Right cardiac atrium (tissue), 5 donors: ENCODE data around the gene PEF1. TPM values are rescaled to one million over a fixed set of nuclear protein-coding genes. Genes with fewer than 3 reads are reported as not detected.

Source experiments
- ATAC-seq, 2 donors: fragments of 200-7000 bp; cut with Tn5 transposase; one replicate each; pipeline versions ENCODE4 v1.8.0 to v1.9.1; 2020; ENCODE audit warnings: moderate library complexity in 2 of 2, mild to moderate bottlenecking in 1 of 2
- DNase-seq, 3 donors: peaks; one replicate each; pipeline ENCODE4 v3.0.0-alpha.2; 2020
- H3K27ac ChIP-seq: one replicate; pipeline ENCODE4 v1.5.1; 2013; ENCODE audit warnings: mild to moderate bottlenecking, low read length, control low read depth, moderate library complexity
- H3K27me3 ChIP-seq: one replicate; pipeline ENCODE4 v1.6.1; 2013; ENCODE audit not compliant: control insufficient read depth, insufficient read depth
- H3K4me1 ChIP-seq: one replicate; pipeline ENCODE4 v1.6.1; 2013; ENCODE audit warnings: low read length; ENCODE audit not compliant: control insufficient read depth, insufficient read depth
- H3K4me3 ChIP-seq: one replicate; pipeline ENCODE4 v1.5.1; 2013; ENCODE audit warnings: low read length, control low read depth
- H3K9me3 ChIP-seq: one replicate; pipeline ENCODE4 v1.6.1; 2013; ENCODE audit warnings: low read length; ENCODE audit not compliant: control insufficient read depth
- WGBS: extraction: QIAGEN DNeasy Blood & Tissue Kit; methylation state at CpG from one replicate; pipeline ENCODE4 v1.1.7; 2013; 5-methylcytosine and 5-hydroxymethylcytosine counted together
- intact Hi-C, 4 donors: fragments of 100-400 bp; cut with DNase I; formaldehyde crosslinking; loops; one replicate each; pipeline versions ENCODE4 v1.11.0 to v1.14.0; 2022 to 2023
- polyA plus RNA-seq: library from polyadenylated mRNA; stranded (reverse); fragments of 200-250 nt; gene quantifications from one replicate; pipeline ENCODE4 v1.2.3, GENCODE V29; 2013
- total RNA-seq, 4 donors: library from RNA; stranded (reverse); fragmentation: NEBNext Ultra II Directional; extraction: Animal tissue kit (Norgen Biotek cat#: 25700); gene quantifications; one replicate each; pipeline ENCODE4 v1.2.1, GENCODE V29; 2021
- donor health status: healthy with polysubstance abuse.
- donor health status: DM: no; HTN: yes; CAD: no.
- donor health status: DM: no; HTN: no; CAD: no.
- donor health status: DM: no; HTN: yes; CAD: no; lungs with severe emphysema.
- donor health status: DM: yes; HTN: yes; CAD: no.

PEF1 gene
- total and polyA plus RNA-seq, 5 donors = 38.6 to 47.7 (median 42.5) TPM

GRCh38 chr1:31628931-31629556, 15.6 kb downstream of the PEF1 start:
- Histone ChIP-seq H3K9me3 (no peaks in the 10 kb centered on the region), H3K27ac (peak overlapping the region; percentile 86), H3K4me3 (no peak overlapping the region), H3K27me3 (no peaks in the 10 kb centered on the region), H3K4me1 (peaks cover 9% of the 10 kb centered on the region)
- intact Hi-C loops = no loop called here
- ATAC-seq = no peak
- DNase-seq = no peak
- WGBS = 69% methylated on average over 6 of the region's 6 CpGs

GRCh38 chr1:31627930-31628559, 16.6 kb downstream of the PEF1 start:
- no peaks in the 10 kb centered on the region for H3K27me3 ChIP-seq
- WGBS = 54% methylated on average over 11 of the region's 11 CpGs
- no peak overlapping the region for H3K4me3 ChIP-seq
- H3K4me1 ChIP-seq = peaks cover 9% of the 10 kb centered on the region
- DNase-seq (peak; percentile 64 to 85 (median 84)), ATAC-seq (peak; percentile 74 to 85)
- peak overlapping the region; percentile 86 for H3K27ac ChIP-seq
- H3K9me3 ChIP-seq = no peaks in the 10 kb centered on the region
- intact Hi-C loops = no loop called here

- DNase-seq = peak; percentile 74 to 88 (median 86)
- H3K4me3 ChIP-seq = no peak overlapping the region
- 38% methylated on average over 13 of the region's 13 CpGs for WGBS
- H3K27me3 ChIP-seq = no peaks in the 10 kb centered on the region
- intact Hi-C loops = no loop called here
- no peaks in the 10 kb centered on the region for H3K9me3 ChIP-seq
- peak overlapping the region; percentile 86 for H3K27ac ChIP-seq
- H3K4me1 ChIP-seq = peaks cover 9% of the 10 kb centered on the region
- ATAC-seq = peak; percentile 73 to 75
Measured at GRCh38 chr1:31627301-31627929, 17.3 kb downstream of the PEF1 start.

- 55% methylated on average over 23 of the region's 23 CpGs for WGBS
- Histone ChIP-seq H3K4me3 (no peak overlapping the region), H3K27ac (peak overlapping the region; percentile 86), H3K4me1 (peaks cover 12% of the 10 kb centered on the region), H3K27me3 (no peaks in the 10 kb centered on the region), H3K9me3 (no peaks in the 10 kb centered on the region)
- ATAC-seq (peak; percentile 0 to 8), DNase-seq (peak in 2 of 3 donors; percentile 42 to 72)
- intact Hi-C loops = no loop called here
Measured at GRCh38 chr1:31626223-31627207, 18.2 kb downstream of the PEF1 start.

GRCh38 chr1:31625561-31626222, 19.0 kb downstream of the PEF1 start:
- 85% methylated on average over 4 of the region's 4 CpGs for WGBS
- no peak for DNase-seq
- Histone ChIP-seq H3K27ac (peak overlapping the region; percentile 86), H3K4me1 (peaks cover 12% of the 10 kb centered on the region), H3K9me3 (no peaks in the 10 kb centered on the region), H3K27me3 (no peaks in the 10 kb centered on the region), H3K4me3 (no peak overlapping the region)
- no peak for ATAC-seq
- intact Hi-C loops = no loop called here

GRCh38 chr1:31624731-31625514, 19.8 kb downstream of the PEF1 start:
- H3K27ac ChIP-seq = no peak overlapping the region
- intact Hi-C loops = no loop called here

GRCh38 chr1:31624309-31624708, 20.4 kb downstream of the PEF1 start:
- H3K4me1 ChIP-seq = peaks cover 12% of the 10 kb centered on the region
- DNase-seq (no peak), ATAC-seq (no peak)
- H3K9me3 ChIP-seq = no peaks in the 10 kb centered on the region
- 61% methylated on average over 5 of the region's 5 CpGs for WGBS
- H3K27me3 ChIP-seq = no peaks in the 10 kb centered on the region
- no peak overlapping the region for H3K27ac ChIP-seq
- H3K4me3 ChIP-seq = no peak overlapping the region
- intact Hi-C loops = no loop called here

More at GRCh38 chr1:31624731-31625514, 19.8 kb downstream of the PEF1 start:
- 90% methylated on average over 16 of the region's 16 CpGs for WGBS
- no peak for DNase-seq
- H3K4me3 ChIP-seq = no peak overlapping the region
- H3K27me3 ChIP-seq = no peaks in the 10 kb centered on the region
- H3K9me3 ChIP-seq = no peaks in the 10 kb centered on the region
- H3K4me1 ChIP-seq = peaks cover 12% of the 10 kb centered on the region
- no peak for ATAC-seq

GRCh38 chr1:31623365-31623764, 21.3 kb downstream of the PEF1 start:
- 94% methylated on average over 12 of the region's 12 CpGs for WGBS
- intact Hi-C loops = no loop called here
- Histone ChIP-seq H3K27me3 (no peaks in the 10 kb centered on the region), H3K9me3 (no peaks in the 10 kb centered on the region), H3K27ac (no peak overlapping the region), H3K4me3 (no peak overlapping the region), H3K4me1 (peaks cover 12% of the 10 kb centered on the region)
- no peak for ATAC-seq
- DNase-seq = no peak

- no peak overlapping the region for H3K4me3 ChIP-seq
- WGBS = 66% methylated on average over 15 of the region's 15 CpGs
- peak in 1 of 3 donors; percentile 68 for DNase-seq
- peaks cover 10% of the 10 kb centered on the region for H3K4me1 ChIP-seq
- no peaks in the 10 kb centered on the region for H3K9me3 ChIP-seq
- ATAC-seq = peak in 1 of 2 donors; percentile 10
- no peak overlapping the region for H3K27ac ChIP-seq
- intact Hi-C loops = no loop called here
- H3K27me3 ChIP-seq = no peaks in the 10 kb centered on the region
Measured at GRCh38 chr1:31621847-31622730, 22.6 kb downstream of the PEF1 start.
